Thymus (tissue), 11 donors: ENCODE data around the gene CAMK2B. TPM values are rescaled to one million over a fixed set of nuclear protein-coding genes. Genes with fewer than 3 reads are reported as not detected.
A peak's percentile ranks its signal among the peaks of the same experiment; 100 is the strongest.

Experiments used
- DNase-seq, 9 donors: peaks; one replicate each; pipeline ENCODE4 v3.0.0-alpha.2; 2013; ENCODE audit warnings: low spot score in 9 of 9, low read depth in 6 of 9, missing footprints in 1 of 9
- H3K27ac ChIP-seq, 2 donors: one replicate each; pipeline ENCODE4 v1.5.1; 2013; ENCODE audit warnings: control low read depth in 1 of 2, low read depth in 1 of 2, low read length in 1 of 2, mild to moderate bottlenecking in 1 of 2, moderate library complexity in 1 of 2
- H3K27me3 ChIP-seq, 2 donors: one replicate each; pipeline ENCODE4 v1.5.1; 2013; ENCODE audit warnings: low read length in 1 of 2; ENCODE audit not compliant: control insufficient read depth in 2 of 2, insufficient read depth in 1 of 2
- H3K36me3 ChIP-seq, 2 donors: one replicate each; pipeline ENCODE4 v1.5.1; 2013; ENCODE audit warnings: low read length in 1 of 2, mild to moderate bottlenecking in 1 of 2, moderate library complexity in 1 of 2; ENCODE audit not compliant: control insufficient read depth in 2 of 2, insufficient read depth in 2 of 2
- H3K4me1 ChIP-seq, 2 donors: one replicate each; pipeline ENCODE4 v1.5.1; 2013; ENCODE audit warnings: low read length in 2 of 2; ENCODE audit not compliant: control insufficient read depth in 2 of 2, insufficient read depth in 2 of 2
- H3K4me3 ChIP-seq, 2 donors: one replicate each; pipeline ENCODE4 v1.5.1; 2013; ENCODE audit warnings: low read length in 2 of 2, control low read depth in 1 of 2, mild to moderate bottlenecking in 1 of 2
- H3K9me3 ChIP-seq, 2 donors: one replicate each; pipeline ENCODE4 v1.5.1; 2013; ENCODE audit warnings: low read length in 1 of 2, mild to moderate bottlenecking in 1 of 2; ENCODE audit not compliant: control insufficient read depth in 2 of 2, insufficient read depth in 1 of 2
- WGBS: extraction: QIAGEN DNeasy Blood & Tissue Kit; methylation state at CpG from one replicate; pipeline ENCODE4 v1.1.7; 2013; 5-methylcytosine and 5-hydroxymethylcytosine counted together
- polyA plus RNA-seq: library from polyadenylated mRNA; stranded (reverse); fragments of 200-250 nt; gene quantifications from one replicate; pipeline ENCODE4 v1.2.3, GENCODE V29; 2013
- total RNA-seq: library from RNA; stranded (reverse); fragments of 120-200 nt; gene quantifications from one replicate; pipeline ENCODE4 v1.2.4, GENCODE V29; 2013
- donor health status: healthy.

Gene CAMK2B
- total and polyA plus RNA-seq, 2 donors = 0.85 to 3.1 TPM

- WGBS = 93% methylated on average over 3 of the region's 3 CpGs
- Histone ChIP-seq H3K27ac (no peak overlapping the region), H3K9me3 (no peaks in the 10 kb centered on the region), H3K27me3 (peaks cover 4 to 51% of the 10 kb centered on the region in 2 donors), H3K36me3 (no peaks in the 10 kb centered on the region), H3K4me1 (no peaks in the 10 kb centered on the region), H3K4me3 (no peak overlapping the region)
- DNase-seq = no peak
Observed at GRCh38 chr7:44315301-44315903, 10.0 kb downstream of the CAMK2B start.

- WGBS = 96% methylated on average over 7 of the region's 7 CpGs
- no peak overlapping the region for H3K4me3 ChIP-seq
Observed at GRCh38 chr7:44313621-44314031, 11.8 kb downstream of the CAMK2B start.

DNA sequence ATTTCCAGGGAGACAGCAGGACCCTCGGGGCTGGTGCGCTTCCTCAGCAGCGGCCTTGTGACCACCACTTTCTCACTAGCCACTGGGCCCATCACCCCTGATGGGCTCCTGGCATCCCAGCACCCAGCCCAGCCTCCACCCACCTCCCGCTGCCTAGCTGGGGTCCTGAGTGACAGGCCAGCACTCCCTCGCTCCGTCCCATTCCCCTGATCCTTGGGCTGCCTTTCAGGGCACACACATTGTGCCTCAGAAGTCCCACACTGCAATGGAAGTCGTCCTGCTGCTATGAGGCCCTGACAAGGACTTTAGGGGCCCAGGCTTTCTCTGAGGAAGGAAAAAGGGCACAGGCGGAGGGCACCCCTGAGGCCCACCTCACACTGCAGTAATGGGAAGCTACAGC, 12.4 kb downstream of the CAMK2B start:
- WGBS = 95% methylated on average over 8 of the region's 8 CpGs
- H3K36me3 ChIP-seq = no peaks in the 10 kb centered on the region
- H3K27ac ChIP-seq = no peak overlapping the region
- no peak for DNase-seq
- H3K9me3 ChIP-seq = no peaks in the 10 kb centered on the region
- peaks cover 0 to 3% of the 10 kb centered on the region in 2 donors for H3K4me1 ChIP-seq
- peaks cover 23 to 64% of the 10 kb centered on the region in 2 donors for H3K27me3 ChIP-seq
- no peak overlapping the region for H3K4me3 ChIP-seq

More at GRCh38 chr7:44313621-44314031, 11.8 kb downstream of the CAMK2B start:
- DNase-seq = no peak
- Histone ChIP-seq H3K9me3 (no peaks in the 10 kb centered on the region), H3K4me1 (peaks cover 0 to 3% of the 10 kb centered on the region in 2 donors), H3K27ac (no peak overlapping the region), H3K36me3 (no peaks in the 10 kb centered on the region), H3K27me3 (peaks cover 21 to 62% of the 10 kb centered on the region in 2 donors)

- Histone ChIP-seq H3K4me3 (no peak overlapping the region), H3K27ac (no peak overlapping the region), H3K9me3 (no peaks in the 10 kb centered on the region), H3K36me3 (no peaks in the 10 kb centered on the region), H3K27me3 (peaks cover 26 to 70% of the 10 kb centered on the region in 2 donors), H3K4me1 (peaks cover 0 to 3% of the 10 kb centered on the region in 2 donors)
- 93% methylated on average over 16 of the region's 16 CpGs for WGBS
- DNase-seq = no peak
Observed at GRCh38 chr7:44311561-44312495, 13.6 kb downstream of the CAMK2B start.

DNA sequence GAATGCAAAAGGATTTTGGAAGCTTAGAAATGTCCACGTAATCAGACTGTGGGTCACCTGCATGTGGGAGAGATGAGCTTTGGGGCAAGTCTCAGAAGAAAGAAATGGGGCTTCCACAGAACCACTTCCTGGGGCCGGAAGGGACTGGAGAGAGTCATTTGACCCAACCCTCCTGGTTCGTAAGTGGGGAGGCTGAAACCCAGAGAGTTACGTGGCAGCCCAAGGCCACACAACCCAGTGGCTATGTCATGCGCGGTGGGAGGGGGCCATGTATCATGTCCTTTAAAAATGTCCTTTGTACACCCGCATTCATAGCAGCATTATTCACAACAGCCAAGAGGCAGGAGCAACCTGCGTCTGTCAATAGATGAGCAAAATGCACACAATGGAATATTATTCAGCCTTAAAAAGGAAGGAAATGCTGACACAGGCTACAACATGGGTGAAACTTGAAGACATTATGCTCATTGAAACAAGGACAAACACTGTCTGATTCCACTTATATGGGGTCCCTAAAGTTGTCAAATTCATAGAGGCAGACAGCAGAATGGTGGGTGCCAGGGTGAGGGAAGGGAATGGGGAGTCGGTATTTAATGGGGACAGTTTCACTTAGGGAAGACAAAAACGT, 15.1 kb downstream of the CAMK2B start:
- 83% methylated on average over 10 of the region's 10 CpGs for WGBS
- no peak for DNase-seq
- H3K36me3 ChIP-seq = no peaks in the 10 kb centered on the region
- H3K27me3 ChIP-seq = peaks cover 26 to 81% of the 10 kb centered on the region in 2 donors
- no peak overlapping the region for H3K27ac ChIP-seq
- peaks cover 0 to 3% of the 10 kb centered on the region in 2 donors for H3K4me1 ChIP-seq
- no peak overlapping the region for H3K4me3 ChIP-seq
- no peaks in the 10 kb centered on the region for H3K9me3 ChIP-seq

DNA sequence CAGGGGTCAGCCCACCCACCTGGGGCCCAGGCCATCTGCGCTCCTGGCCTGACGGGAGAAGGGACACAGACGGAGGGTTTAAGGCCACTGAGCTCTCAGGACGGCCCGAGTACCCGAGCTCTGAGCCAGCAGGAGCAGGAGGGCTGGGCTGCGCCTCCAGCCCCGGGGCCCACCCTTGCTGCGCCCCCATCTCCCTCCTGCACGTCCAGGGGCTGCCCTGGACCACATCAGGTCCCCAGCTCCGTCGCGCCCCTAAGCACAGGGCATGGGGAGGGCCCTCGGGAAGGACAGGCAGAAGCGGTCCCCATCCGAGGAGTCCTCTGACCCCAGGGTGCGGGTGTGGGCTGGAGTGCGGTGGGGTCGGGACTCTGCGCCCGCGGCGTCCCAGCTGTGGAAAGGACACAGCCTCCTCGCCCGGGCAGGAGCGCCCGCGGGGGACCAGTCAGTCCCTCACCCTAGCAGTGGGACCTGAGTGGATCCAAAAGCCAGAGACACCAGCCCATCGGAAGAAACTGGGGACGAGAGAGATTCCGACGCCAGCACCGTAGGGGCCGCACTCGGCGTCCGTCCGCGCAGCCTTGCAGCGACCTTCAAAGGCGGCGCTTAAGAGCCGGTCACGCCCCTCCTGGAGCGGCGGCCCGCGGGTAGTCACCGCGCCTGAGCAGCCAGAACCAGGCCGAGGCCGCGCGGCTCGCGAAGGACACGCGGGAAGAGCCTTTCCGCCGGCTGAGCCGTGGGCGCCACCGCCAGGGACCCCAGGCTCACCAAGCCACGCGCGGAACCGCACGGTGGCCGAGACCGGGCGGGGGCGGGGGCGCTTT, 15.9 kb downstream of the CAMK2B start:
- H3K9me3 ChIP-seq = no peaks in the 10 kb centered on the region
- H3K27me3 ChIP-seq = peaks cover 26 to 81% of the 10 kb centered on the region in 2 donors
- no peak overlapping the region for H3K27ac ChIP-seq
- WGBS = 25% methylated on average over 73 of the region's 73 CpGs
- H3K4me3 ChIP-seq = peak overlapping the region in 1 of 2 donors; percentile 21
- H3K4me1 ChIP-seq = peaks cover 0 to 3% of the 10 kb centered on the region in 2 donors
- peak in 1 of 9 donors; percentile 5 for DNase-seq
- no peaks in the 10 kb centered on the region for H3K36me3 ChIP-seq

DNA sequence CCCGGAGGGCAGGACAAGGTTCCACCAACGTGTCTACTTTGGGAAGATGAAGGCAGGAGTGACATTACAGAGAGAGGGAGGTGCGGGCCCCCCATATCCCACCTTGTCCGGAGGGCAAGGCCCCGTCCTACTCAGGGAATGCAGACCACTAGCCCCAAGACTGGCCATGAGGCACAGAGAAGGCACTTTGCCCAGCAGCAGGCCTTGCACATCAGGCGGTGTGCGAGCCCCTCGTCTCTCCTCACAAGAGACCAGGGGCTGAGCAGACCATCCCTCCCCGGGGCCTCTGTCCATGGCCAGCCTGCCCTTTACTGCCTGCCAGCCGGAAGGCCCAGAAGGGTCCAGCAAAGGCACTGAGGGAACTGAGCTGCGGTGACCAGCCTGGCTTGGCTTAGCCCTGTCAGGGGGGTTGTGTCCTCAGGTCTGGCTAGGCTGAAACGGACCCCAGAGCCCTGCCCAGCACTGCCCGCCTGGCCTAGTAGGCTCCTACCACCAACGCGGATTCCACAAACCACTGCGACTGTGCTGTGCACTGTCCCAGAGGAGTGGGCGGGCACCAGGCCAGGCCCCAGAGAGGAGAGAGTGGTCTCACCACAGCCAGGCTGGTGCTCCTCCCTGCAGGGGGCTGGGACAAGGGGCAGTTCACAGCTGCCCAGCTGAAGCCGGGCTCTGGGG, 16.7 kb downstream of the CAMK2B start:
- 97% methylated on average over 18 of the region's 18 CpGs for WGBS
- DNase-seq = no peak
- Histone ChIP-seq H3K4me1 (peaks cover 0 to 3% of the 10 kb centered on the region in 2 donors), H3K27me3 (peaks cover 26 to 82% of the 10 kb centered on the region in 2 donors), H3K36me3 (no peaks in the 10 kb centered on the region), H3K9me3 (no peaks in the 10 kb centered on the region), H3K4me3 (no peak overlapping the region), H3K27ac (no peak overlapping the region)

DNA sequence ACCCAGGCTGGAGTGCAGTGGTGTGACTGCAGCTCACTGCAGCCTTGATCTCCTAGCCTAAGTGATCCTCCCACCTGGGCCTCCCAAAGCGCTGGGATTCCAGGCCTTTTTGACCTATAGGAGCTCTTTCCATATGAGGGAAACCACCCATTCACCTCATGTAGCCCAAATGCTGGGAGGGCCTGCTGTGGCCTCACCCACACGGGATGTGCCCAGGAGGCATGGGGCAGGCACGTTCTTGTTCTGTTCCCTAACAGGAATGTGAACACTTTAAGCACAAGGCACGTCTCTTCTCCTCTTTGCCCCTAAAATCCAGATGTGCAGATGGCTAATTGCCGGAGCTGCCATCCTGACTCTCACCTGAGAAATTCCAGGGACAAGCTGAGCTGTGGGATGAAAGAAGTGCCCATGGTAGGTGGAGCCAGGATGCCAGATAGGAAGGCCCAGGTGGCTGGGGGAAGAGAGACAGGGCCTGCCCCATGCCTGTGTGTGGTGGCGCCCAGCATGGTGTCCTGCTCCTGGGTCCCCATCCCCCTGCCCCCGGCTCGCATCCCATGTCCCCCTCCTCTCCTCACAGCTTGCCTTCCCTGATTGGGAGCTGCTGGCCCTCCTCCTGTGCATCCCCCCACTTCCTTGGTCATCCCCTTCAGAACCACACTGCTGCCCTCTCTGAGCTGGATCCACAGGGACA, 17.3 kb downstream of the CAMK2B start:
- H3K36me3 ChIP-seq = no peaks in the 10 kb centered on the region
- peaks cover 0 to 3% of the 10 kb centered on the region in 2 donors for H3K4me1 ChIP-seq
- H3K27me3 ChIP-seq = peaks cover 26 to 76% of the 10 kb centered on the region in 2 donors
- H3K27ac ChIP-seq = no peak overlapping the region
- H3K4me3 ChIP-seq = no peak overlapping the region
- no peak for DNase-seq
- WGBS = 88% methylated on average over 8 of the region's 8 CpGs
- H3K9me3 ChIP-seq = no peaks in the 10 kb centered on the region
